Endodermal cell (in vitro differentiated cells): Measurements from ENCODE around the gene ARHGEF12. TPM values are rescaled to one million over a fixed set of nuclear protein-coding genes. Genes with fewer than 3 reads are reported as not detected.
A peak's percentile ranks its signal among the peaks of the same experiment; 100 is the strongest.

Source experiments
- DNase-seq: peaks from one replicate; pipeline ENCODE4 v3.0.0-alpha.2; 2017
- H3K27ac ChIP-seq: 2 replicates; pipeline ENCODE4 v1.5.1; 2013; ENCODE audit warnings: mild to moderate bottlenecking, low read depth, low read length, moderate library complexity
- H3K27me3 ChIP-seq: 2 replicates; pipeline ENCODE4 v1.6.1; 2013; ENCODE audit warnings: mild to moderate bottlenecking, low read length, moderate library complexity; ENCODE audit not compliant: insufficient read depth, control insufficient read depth, poor library complexity, severe bottlenecking
- H3K36me3 ChIP-seq: 2 replicates; pipeline ENCODE4 v1.7.0; 2013; ENCODE audit warnings: mild to moderate bottlenecking, low read length, moderate library complexity; ENCODE audit not compliant: control insufficient read depth, insufficient read depth
- H3K4me1 ChIP-seq: one replicate; pipeline ENCODE4 v1.7.0; 2013; ENCODE audit warnings: low read length; ENCODE audit not compliant: control insufficient read depth, insufficient read depth
- H3K4me3 ChIP-seq: 2 replicates; pipeline ENCODE4 v1.5.1; 2013; ENCODE audit warnings: mild to moderate bottlenecking, low read length, moderate library complexity
- H3K9ac ChIP-seq: 2 replicates; pipeline ENCODE4 v1.6.1; 2013; ENCODE audit warnings: mild to moderate bottlenecking, low read length, moderate library complexity; ENCODE audit not compliant: poor library complexity, severe bottlenecking; ENCODE audit errors: extremely low read depth
- H3K9me3 ChIP-seq: 2 replicates; pipeline ENCODE4 v1.6.1; 2013; ENCODE audit warnings: mild to moderate bottlenecking, low read length, moderate library complexity; ENCODE audit not compliant: control insufficient read depth
- H3K27ac Mint-ChIP-seq: 2 replicates; pipeline ENCODE4 v1.8.0; 2020; ENCODE audit warnings: mixed read lengths
- H3K27me3 Mint-ChIP-seq: 2 replicates; pipeline ENCODE4 v1.8.0; 2021; ENCODE audit warnings: mild to moderate bottlenecking, mixed read lengths; ENCODE audit not compliant: insufficient read depth
- H3K36me3 Mint-ChIP-seq: 2 replicates; pipeline ENCODE4 v1.8.0; 2020; ENCODE audit warnings: low read depth, mixed read lengths
- H3K4me1 Mint-ChIP-seq: 2 replicates; pipeline ENCODE4 v1.8.0; 2020; ENCODE audit warnings: mixed read lengths
- H3K4me3 Mint-ChIP-seq: 2 replicates; pipeline ENCODE4 v1.8.0; 2020; ENCODE audit warnings: mild to moderate bottlenecking, moderate library complexity, mixed read lengths
- H3K9me3 Mint-ChIP-seq: 2 replicates; pipeline ENCODE4 v1.8.0; 2020; ENCODE audit warnings: mild to moderate bottlenecking, mixed read lengths
- whole genome bisulfite sequencing, 2 experiments: methylation state at CpG; one replicate each; pipeline versions ENCODE4 v1.1.5 to v1.1.7; 2013; ENCODE audit warnings: missing lambda C conversion rate in 2 of 2, mixed read lengths in 1 of 2; ENCODE audit not compliant: insufficient coverage in 1 of 2, insufficient read length in 1 of 2; 5-methylcytosine and 5-hydroxymethylcytosine counted together
- long read RNA-seq, 4 experiments: library from polyadenylated mRNA in 2 of 4; library from RNA in 1 of 4; library from capped mRNA in 1 of 4; stranded (forward) in 3 of 4; unstranded in 1 of 4; transcript quantifications; one replicate each; pipeline ENCODE4 v2.0.0, GENCODE V29; 2020 to 2021; ENCODE audit warnings: inconsistent platforms in 1 of 4
- polyA plus RNA-seq, 2 experiments: library from polyadenylated mRNA; stranded (reverse); fragments of 50-300 nt; gene quantifications; one replicate each; pipeline ENCODE4 v1.2.3, GENCODE V29; 2013
- total RNA-seq, 2 donors: library from RNA; stranded (reverse); fragmentation: NEBNext Ultra II Directional in 1 of 2; extraction: Animal tissue kit (Norgen Biotek cat#: 25700) in 1 of 2; gene quantifications; 2 replicates in 1 of 2; 3 replicates in 1 of 2; pipeline ENCODE4 v1.2.1, GENCODE V29; 2021
- TF ChIP-seq, protein P1 (sequence below): fragments of 200-600 bp; sonication (generic); conservative IDR thresholded peaks from 2 replicates; pipeline ENCODE4 v1.5.0; 2021; ENCODE audit warnings: antibody characterized with exemption, mild to moderate bottlenecking

ARHGEF12 gene, protein sequence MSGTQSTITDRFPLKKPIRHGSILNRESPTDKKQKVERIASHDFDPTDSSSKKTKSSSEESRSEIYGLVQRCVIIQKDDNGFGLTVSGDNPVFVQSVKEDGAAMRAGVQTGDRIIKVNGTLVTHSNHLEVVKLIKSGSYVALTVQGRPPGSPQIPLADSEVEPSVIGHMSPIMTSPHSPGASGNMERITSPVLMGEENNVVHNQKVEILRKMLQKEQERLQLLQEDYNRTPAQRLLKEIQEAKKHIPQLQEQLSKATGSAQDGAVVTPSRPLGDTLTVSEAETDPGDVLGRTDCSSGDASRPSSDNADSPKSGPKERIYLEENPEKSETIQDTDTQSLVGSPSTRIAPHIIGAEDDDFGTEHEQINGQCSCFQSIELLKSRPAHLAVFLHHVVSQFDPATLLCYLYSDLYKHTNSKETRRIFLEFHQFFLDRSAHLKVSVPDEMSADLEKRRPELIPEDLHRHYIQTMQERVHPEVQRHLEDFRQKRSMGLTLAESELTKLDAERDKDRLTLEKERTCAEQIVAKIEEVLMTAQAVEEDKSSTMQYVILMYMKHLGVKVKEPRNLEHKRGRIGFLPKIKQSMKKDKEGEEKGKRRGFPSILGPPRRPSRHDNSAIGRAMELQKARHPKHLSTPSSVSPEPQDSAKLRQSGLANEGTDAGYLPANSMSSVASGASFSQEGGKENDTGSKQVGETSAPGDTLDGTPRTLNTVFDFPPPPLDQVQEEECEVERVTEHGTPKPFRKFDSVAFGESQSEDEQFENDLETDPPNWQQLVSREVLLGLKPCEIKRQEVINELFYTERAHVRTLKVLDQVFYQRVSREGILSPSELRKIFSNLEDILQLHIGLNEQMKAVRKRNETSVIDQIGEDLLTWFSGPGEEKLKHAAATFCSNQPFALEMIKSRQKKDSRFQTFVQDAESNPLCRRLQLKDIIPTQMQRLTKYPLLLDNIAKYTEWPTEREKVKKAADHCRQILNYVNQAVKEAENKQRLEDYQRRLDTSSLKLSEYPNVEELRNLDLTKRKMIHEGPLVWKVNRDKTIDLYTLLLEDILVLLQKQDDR (N-terminal part only)
- 10 to 100 TPM; 35.3 to 38.7 TPM for total RNA-seq
- polyA plus RNA-seq (2013, experiment 1 of 2) = 29.4 TPM
- 30.8 TPM for polyA plus RNA-seq (2013, experiment 2 of 2)
- long read RNA-seq, experiment 1, partial matches to known transcripts = 5 of 6 reads
- long read RNA-seq, experiment 1, other reads (novel, unspliced or antisense) = 1 of 6 reads
- long read RNA-seq, experiment 2, partial matches to known transcripts = 0 of 11 reads
- long read RNA-seq, experiment 2, other reads (novel, unspliced or antisense) = 11 of 11 reads
- long read RNA-seq, experiment 3, partial matches to known transcripts = 1 of 4 reads
- long read RNA-seq, experiment 3, other reads (novel, unspliced or antisense) = 3 of 4 reads
- long read RNA-seq, experiment 4 = 0 reads

- H3K36me3 ChIP-seq = peaks cover 2% of the 10 kb centered on the region
- H3K27ac ChIP-seq = peak within 1 kb of the TSS; percentile 71
- WGBS, 2 experiments = 0% methylated on average over 50 to 92 of the region's 92 CpGs
- Mint-ChIP-seq H3K36me3 (peaks cover 3% of the 10 kb centered on the region), H3K9me3 (no peaks in the 10 kb centered on the region), H3K27ac (peak within 1 kb of the TSS; percentile 97), H3K27me3 (no peaks in the 10 kb centered on the region), H3K4me3 (peak within 1 kb of the TSS; percentile 99), H3K4me1 (peaks cover 33% of the 10 kb centered on the region)
- peak within 1 kb of the TSS; percentile 67 for H3K9ac ChIP-seq
- no peaks in the 10 kb centered on the region for H3K27me3 ChIP-seq
- peaks cover 10% of the 10 kb centered on the region for H3K4me1 ChIP-seq
- H3K9me3 ChIP-seq = no peaks in the 10 kb centered on the region
- DNase-seq = peak; percentile 97
- H3K4me3 ChIP-seq = peak within 1 kb of the TSS; percentile 89
- TF ChIP-seq, protein P1, sequence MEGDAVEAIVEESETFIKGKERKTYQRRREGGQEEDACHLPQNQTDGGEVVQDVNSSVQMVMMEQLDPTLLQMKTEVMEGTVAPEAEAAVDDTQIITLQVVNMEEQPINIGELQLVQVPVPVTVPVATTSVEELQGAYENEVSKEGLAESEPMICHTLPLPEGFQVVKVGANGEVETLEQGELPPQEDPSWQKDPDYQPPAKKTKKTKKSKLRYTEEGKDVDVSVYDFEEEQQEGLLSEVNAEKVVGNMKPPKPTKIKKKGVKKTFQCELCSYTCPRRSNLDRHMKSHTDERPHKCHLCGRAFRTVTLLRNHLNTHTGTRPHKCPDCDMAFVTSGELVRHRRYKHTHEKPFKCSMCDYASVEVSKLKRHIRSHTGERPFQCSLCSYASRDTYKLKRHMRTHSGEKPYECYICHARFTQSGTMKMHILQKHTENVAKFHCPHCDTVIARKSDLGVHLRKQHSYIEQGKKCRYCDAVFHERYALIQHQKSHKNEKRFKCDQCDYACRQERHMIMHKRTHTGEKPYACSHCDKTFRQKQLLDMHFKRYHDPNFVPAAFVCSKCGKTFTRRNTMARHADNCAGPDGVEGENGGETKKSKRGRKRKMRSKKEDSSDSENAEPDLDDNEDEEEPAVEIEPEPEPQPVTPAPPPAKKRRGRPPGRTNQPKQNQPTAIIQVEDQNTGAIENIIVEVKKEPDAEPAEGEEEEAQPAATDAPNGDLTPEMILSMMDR = peak; percentile 61
Measured at GRCh38 chr11:120335908-120336640, at the start of gene ARHGEF12. TSS of gene ARHGEF12 (plus strand) at chr11:120336413. CDS start at chr11:120337244, 831 bp downstream.

DNA sequence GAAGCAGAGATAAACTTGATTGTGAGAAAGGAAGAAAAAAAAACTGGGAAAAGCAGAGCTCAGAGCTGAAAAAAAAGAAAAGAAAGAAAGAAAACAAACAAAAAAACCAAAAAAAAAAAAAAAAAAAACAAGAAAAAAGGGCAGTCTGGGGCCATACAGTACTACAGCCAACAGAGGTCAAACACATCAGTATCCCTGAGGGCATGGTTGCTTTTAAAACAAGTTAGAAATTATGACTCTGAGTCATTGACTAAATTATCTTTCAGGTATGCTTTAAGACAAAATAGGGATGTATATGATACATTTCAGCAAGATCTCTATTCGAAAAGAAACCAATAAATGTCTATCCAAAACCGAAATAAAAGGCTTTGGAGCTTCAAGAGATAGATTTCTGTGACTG lies 48.2 kb upstream of the ARHGEF12 start:
- no peak overlapping the region for H3K9ac ChIP-seq
- H3K9me3 ChIP-seq = no peaks in the 10 kb centered on the region
- Mint-ChIP-seq H3K9me3 (no peaks in the 10 kb centered on the region), H3K27ac (no peak overlapping the region), H3K4me1 (no peaks in the 10 kb centered on the region), H3K36me3 (no peaks in the 10 kb centered on the region), H3K27me3 (peaks cover 9% of the 10 kb centered on the region), H3K4me3 (no peak overlapping the region)
- H3K27ac ChIP-seq = no peak overlapping the region
- no peaks in the 10 kb centered on the region for H3K4me1 ChIP-seq
- H3K36me3 ChIP-seq = no peaks in the 10 kb centered on the region
- H3K4me3 ChIP-seq = no peak overlapping the region
- TF ChIP-seq, protein P1 = no peak
- 84 to 100% methylated on average over 2 of the region's 2 CpGs for WGBS, 2 experiments
- H3K27me3 ChIP-seq = peaks cover 9% of the 10 kb centered on the region
- DNase-seq = no peak
